ENCODE measurements around the gene MSRB1.

The MSRB1 gene

GRCh38 chr16:1914084-1914608 is 28.9 kb downstream of the MSRB1 start:
- Histone ChIP-seq H2BK15ac (ENCODE audit: low read length) (peak overlapping the region; percentile 92), H3K9ac (ENCODE audit: low read depth, low read length, poor library complexity) (peak overlapping the region; percentile 50), H4K91ac (ENCODE audit: low read depth, low read length, poor library complexity) (no peak overlapping the region), H3K4me1 (ENCODE audit: control insufficient read depth in 2 of 2, insufficient read depth in 1 of 2, low read depth in 1 of 2, low read length in 2 of 2) (peaks cover 10 to 36% of the 10 kb centered on the region in 2 donors), H3K23ac (ENCODE audit: low read depth, low read length, poor library complexity) (no peak overlapping the region), H2AFZ (ENCODE audit: low read length) (no peak overlapping the region), H2BK120ac (ENCODE audit: low read depth, low read length) (no peak overlapping the region), H3K4me3 (ENCODE audit: low read length in 2 of 2) (no peak overlapping the region), H4K8ac (ENCODE audit: low read depth, low read length) (peak overlapping the region; percentile 48), H2BK12ac (ENCODE audit: low read length) (peak overlapping the region; percentile 90), H2AK5ac (ENCODE audit: low read depth, low read length) (peak overlapping the region; percentile 92), H3K4me2 (ENCODE audit: insufficient read depth, low read length, poor library complexity, severe bottlenecking) (no peak overlapping the region), H3K4ac (ENCODE audit: low read length) (peak overlapping the region; percentile 84), H3K79me1 (ENCODE audit: low read depth, low read length) (peaks cover 5% of the 10 kb centered on the region), H3K27me3 (ENCODE audit: control insufficient read depth in 3 of 3, insufficient read depth in 3 of 3, low read depth in 1 of 3, low read length in 3 of 3) (peaks cover 15 to 73% (median 24%) of the 10 kb centered on the region in 3 experiments), H3K36me3 (replicated peaks in 1 of 2; ENCODE audit: control insufficient read depth in 2 of 2, insufficient read depth in 2 of 2, low read length in 2 of 2) (no peaks in the 10 kb centered on the region), H2BK5ac (ENCODE audit: low read length) (peak overlapping the region; percentile 87), H3K27ac (replicated peaks; ENCODE audit: low read length) (no peak overlapping the region), H3K18ac (ENCODE audit: low read length) (peak overlapping the region; percentile 95), H3K14ac (ENCODE audit: low read length) (peak overlapping the region; percentile 71), H3K9me3 (replicated peaks in 1 of 2; ENCODE audit: control insufficient read depth in 2 of 2, insufficient read depth in 1 of 2, low read depth in 1 of 2, low read length in 2 of 2) (no peaks in the 10 kb centered on the region)
- no peak for DNase-seq (ENCODE audit: low spot score)
- WGBS, 2 donors (ENCODE audit: extremely low coverage in 2 of 2, insufficient read length in 2 of 2, insufficient replicate concordance in 1 of 2): no CpG with 5 or more reads among the region's 15 CpGs

- Histone ChIP-seq H2AFZ (ENCODE audit: low read length) (no peak overlapping the region), H4K91ac (ENCODE audit: low read depth, low read length, poor library complexity) (no peak overlapping the region), H3K14ac (ENCODE audit: low read length) (peak overlapping the region; percentile 71), H2BK15ac (ENCODE audit: low read length) (peak overlapping the region; percentile 92), H3K36me3 (replicated peaks in 1 of 2; ENCODE audit: control insufficient read depth in 2 of 2, insufficient read depth in 2 of 2, low read length in 2 of 2) (no peaks in the 10 kb centered on the region), H3K27me3 (ENCODE audit: control insufficient read depth in 3 of 3, insufficient read depth in 3 of 3, low read depth in 1 of 3, low read length in 3 of 3) (peaks cover 9 to 73% (median 18%) of the 10 kb centered on the region in 3 experiments), H3K4me2 (ENCODE audit: insufficient read depth, low read length, poor library complexity, severe bottlenecking) (no peak overlapping the region), H3K9me3 (replicated peaks in 1 of 2; ENCODE audit: control insufficient read depth in 2 of 2, insufficient read depth in 1 of 2, low read depth in 1 of 2, low read length in 2 of 2) (no peaks in the 10 kb centered on the region), H3K27ac (replicated peaks; ENCODE audit: low read length) (no peak overlapping the region), H2BK120ac (ENCODE audit: low read depth, low read length) (peak overlapping the region; percentile 76), H3K23ac (ENCODE audit: low read depth, low read length, poor library complexity) (no peak overlapping the region), H3K4me1 (ENCODE audit: control insufficient read depth in 2 of 2, insufficient read depth in 1 of 2, low read depth in 1 of 2, low read length in 2 of 2) (peaks cover 3 to 32% of the 10 kb centered on the region in 2 donors), H2BK12ac (ENCODE audit: low read length) (peak overlapping the region; percentile 90), H3K18ac (ENCODE audit: low read length) (peak overlapping the region; percentile 95), H3K4me3 (ENCODE audit: low read length in 2 of 2) (no peak overlapping the region), H2BK5ac (ENCODE audit: low read length) (no peak overlapping the region), H3K9ac (ENCODE audit: low read depth, low read length, poor library complexity) (peak overlapping the region; percentile 50), H3K79me1 (ENCODE audit: low read depth, low read length) (peaks cover 5% of the 10 kb centered on the region), H2AK5ac (ENCODE audit: low read depth, low read length) (peak overlapping the region; percentile 92), H3K4ac (ENCODE audit: low read length) (peak overlapping the region; percentile 84), H4K8ac (ENCODE audit: low read depth, low read length) (peak overlapping the region; percentile 48)
- WGBS, 2 donors (ENCODE audit: extremely low coverage in 2 of 2, insufficient read length in 2 of 2, insufficient replicate concordance in 1 of 2): no CpG with 5 or more reads among the region's 21 CpGs
- no peak for DNase-seq (ENCODE audit: low spot score)
Measured at GRCh38 chr16:1913327-1914083, 29.5 kb downstream of the MSRB1 start.

- no peak overlapping the region for H2AFZ ChIP-seq (ENCODE audit: low read length)
- H3K27ac ChIP-seq (replicated peaks; ENCODE audit: low read length): no peak overlapping the region
- DNase-seq (ENCODE audit: low spot score): no peak
- H2BK12ac ChIP-seq (ENCODE audit: low read length): no peak overlapping the region
- H3K9ac ChIP-seq (ENCODE audit: low read depth, low read length, poor library complexity): no peak overlapping the region
- no peak overlapping the region for H3K18ac ChIP-seq (ENCODE audit: low read length)
- H2BK15ac ChIP-seq (ENCODE audit: low read length): peak overlapping the region; percentile 49
- H3K27me3 ChIP-seq (ENCODE audit: control insufficient read depth in 3 of 3, insufficient read depth in 3 of 3, low read depth in 1 of 3, low read length in 3 of 3): peaks cover 2 to 76% (median 6%) of the 10 kb centered on the region in 3 experiments
- no CpG with 5 or more reads among the region's 17 CpGs for WGBS, 2 donors (ENCODE audit: extremely low coverage in 2 of 2, insufficient read length in 2 of 2, insufficient replicate concordance in 1 of 2)
- no peak overlapping the region for H4K8ac ChIP-seq (ENCODE audit: low read depth, low read length)
- no peak overlapping the region for H3K23ac ChIP-seq (ENCODE audit: low read depth, low read length, poor library complexity)
- H3K14ac ChIP-seq (ENCODE audit: low read length): peak overlapping the region; percentile 56
- peak overlapping the region; percentile 85 for H4K91ac ChIP-seq (ENCODE audit: low read depth, low read length, poor library complexity)
- H3K36me3 ChIP-seq (replicated peaks in 1 of 2; ENCODE audit: control insufficient read depth in 2 of 2, insufficient read depth in 2 of 2, low read length in 2 of 2): no peaks in the 10 kb centered on the region
- H3K4me3 ChIP-seq (ENCODE audit: low read length in 2 of 2): no peak overlapping the region
- no peak overlapping the region for H3K4ac ChIP-seq (ENCODE audit: low read length)
- H3K4me2 ChIP-seq (ENCODE audit: insufficient read depth, low read length, poor library complexity, severe bottlenecking): no peak overlapping the region
- H2AK5ac ChIP-seq (ENCODE audit: low read depth, low read length): no peak overlapping the region
- no peak overlapping the region for H2BK120ac ChIP-seq (ENCODE audit: low read depth, low read length)
- no peak overlapping the region for H2BK5ac ChIP-seq (ENCODE audit: low read length)
- H3K4me1 ChIP-seq (ENCODE audit: control insufficient read depth in 2 of 2, insufficient read depth in 1 of 2, low read depth in 1 of 2, low read length in 2 of 2): peaks cover 2 to 27% of the 10 kb centered on the region in 2 donors
- H3K9me3 ChIP-seq (replicated peaks in 1 of 2; ENCODE audit: control insufficient read depth in 2 of 2, insufficient read depth in 1 of 2, low read depth in 1 of 2, low read length in 2 of 2): no peaks in the 10 kb centered on the region
- peaks cover 5% of the 10 kb centered on the region for H3K79me1 ChIP-seq (ENCODE audit: low read depth, low read length)
Measured at GRCh38 chr16:1912215-1912543, 30.8 kb downstream of the MSRB1 start.

GRCh38 chr16:1911467-1912214 is 31.4 kb downstream of the MSRB1 start:
- Histone ChIP-seq H4K91ac (ENCODE audit: low read depth, low read length, poor library complexity) (peak overlapping the region; percentile 85), H3K4ac (ENCODE audit: low read length) (no peak overlapping the region), H2BK120ac (ENCODE audit: low read depth, low read length) (peak overlapping the region; percentile 41), H3K36me3 (replicated peaks in 1 of 2; ENCODE audit: control insufficient read depth in 2 of 2, insufficient read depth in 2 of 2, low read length in 2 of 2) (no peaks in the 10 kb centered on the region), H2BK5ac (ENCODE audit: low read length) (peak overlapping the region; percentile 75), H3K9ac (ENCODE audit: low read depth, low read length, poor library complexity) (no peak overlapping the region), H4K8ac (ENCODE audit: low read depth, low read length) (no peak overlapping the region), H3K27me3 (ENCODE audit: control insufficient read depth in 3 of 3, insufficient read depth in 3 of 3, low read depth in 1 of 3, low read length in 3 of 3) (peaks cover 0 to 76% (median under 1%) of the 10 kb centered on the region in 3 experiments), H2AK5ac (ENCODE audit: low read depth, low read length) (peak overlapping the region; percentile 88), H3K9me3 (replicated peaks in 1 of 2; ENCODE audit: control insufficient read depth in 2 of 2, insufficient read depth in 1 of 2, low read depth in 1 of 2, low read length in 2 of 2) (no peaks in the 10 kb centered on the region), H3K23ac (ENCODE audit: low read depth, low read length, poor library complexity) (peak overlapping the region; percentile 55), H2AFZ (ENCODE audit: low read length) (no peak overlapping the region), H2BK12ac (ENCODE audit: low read length) (peak overlapping the region; percentile 84), H3K27ac (replicated peaks; ENCODE audit: low read length) (no peak overlapping the region), H3K4me1 (ENCODE audit: control insufficient read depth in 2 of 2, insufficient read depth in 1 of 2, low read depth in 1 of 2, low read length in 2 of 2) (peaks cover 2 to 22% of the 10 kb centered on the region in 2 donors), H3K79me1 (ENCODE audit: low read depth, low read length) (peaks cover 5% of the 10 kb centered on the region), H3K14ac (ENCODE audit: low read length) (peak overlapping the region; percentile 31), H3K4me3 (ENCODE audit: low read length in 2 of 2) (no peak overlapping the region), H3K4me2 (ENCODE audit: insufficient read depth, low read length, poor library complexity, severe bottlenecking) (no peak overlapping the region), H3K18ac (ENCODE audit: low read length) (peak overlapping the region; percentile 52), H2BK15ac (ENCODE audit: low read length) (peak overlapping the region; percentile 49)
- DNase-seq (ENCODE audit: low spot score): no peak
- WGBS, 2 donors (ENCODE audit: extremely low coverage in 2 of 2, insufficient read length in 2 of 2, insufficient replicate concordance in 1 of 2): no CpG with 5 or more reads among the region's 59 CpGs
